ENCODE data around the gene SH2D2A. TPM values are rescaled to one million over a fixed set of nuclear protein-coding genes. Genes with fewer than 3 reads are reported as not detected.
A peak's percentile ranks its signal among the peaks of the same experiment; 100 is the strongest.

Gene SH2D2A
- total and polyA plus RNA-seq, 4 donors: 1.1 to 3.0 (median 2.0) TPM

GRCh38 chr1:156848461-156849150 lies 32.0 kb upstream of the SH2D2A start:
- no peak for ATAC-seq (ENCODE audit: insufficient read depth, low FRiP score)
- Histone ChIP-seq H3K36me3 (ENCODE audit: control insufficient read depth in 4 of 4, insufficient read depth in 4 of 4, low read length in 4 of 4) (no peaks in the 10 kb centered on the region), H3K27ac (ENCODE audit: low read depth in 1 of 2, low read length in 1 of 2) (no peak overlapping the region), H3K9ac (ENCODE audit: insufficient read depth in 1 of 2, low read length in 2 of 2) (no peak overlapping the region), H3K4me3 (no peak overlapping the region), H3K9me3 (ENCODE audit: control insufficient read depth in 4 of 4, insufficient read depth in 3 of 4, low read length in 3 of 4) (peaks cover 0 to 2% (median 0%) of the 10 kb centered on the region in 4 donors), H3K4me1 (ENCODE audit: control insufficient read depth in 5 of 5, insufficient read depth in 5 of 5, low read length in 5 of 5) (peaks cover 0 to 14% (median 9%) of the 10 kb centered on the region in 5 donors), H3K27me3 (ENCODE audit: control insufficient read depth in 3 of 3, insufficient read depth in 3 of 3, low read length in 2 of 3) (peaks cover 3 to 70% (median 52%) of the 10 kb centered on the region in 3 donors)
- TF ChIP-seq, protein P1, sequence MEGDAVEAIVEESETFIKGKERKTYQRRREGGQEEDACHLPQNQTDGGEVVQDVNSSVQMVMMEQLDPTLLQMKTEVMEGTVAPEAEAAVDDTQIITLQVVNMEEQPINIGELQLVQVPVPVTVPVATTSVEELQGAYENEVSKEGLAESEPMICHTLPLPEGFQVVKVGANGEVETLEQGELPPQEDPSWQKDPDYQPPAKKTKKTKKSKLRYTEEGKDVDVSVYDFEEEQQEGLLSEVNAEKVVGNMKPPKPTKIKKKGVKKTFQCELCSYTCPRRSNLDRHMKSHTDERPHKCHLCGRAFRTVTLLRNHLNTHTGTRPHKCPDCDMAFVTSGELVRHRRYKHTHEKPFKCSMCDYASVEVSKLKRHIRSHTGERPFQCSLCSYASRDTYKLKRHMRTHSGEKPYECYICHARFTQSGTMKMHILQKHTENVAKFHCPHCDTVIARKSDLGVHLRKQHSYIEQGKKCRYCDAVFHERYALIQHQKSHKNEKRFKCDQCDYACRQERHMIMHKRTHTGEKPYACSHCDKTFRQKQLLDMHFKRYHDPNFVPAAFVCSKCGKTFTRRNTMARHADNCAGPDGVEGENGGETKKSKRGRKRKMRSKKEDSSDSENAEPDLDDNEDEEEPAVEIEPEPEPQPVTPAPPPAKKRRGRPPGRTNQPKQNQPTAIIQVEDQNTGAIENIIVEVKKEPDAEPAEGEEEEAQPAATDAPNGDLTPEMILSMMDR (IDR thresholded peaks at IDR 0.05; ENCODE audit: control extremely low read depth, extremely low read depth): no peak
- 11 to 15% methylated on average over 32 to 36 of the region's 36 CpGs for WGBS, 2 donors
- DNase-seq: peak; percentile 14 to 46 (median 34)

DNA sequence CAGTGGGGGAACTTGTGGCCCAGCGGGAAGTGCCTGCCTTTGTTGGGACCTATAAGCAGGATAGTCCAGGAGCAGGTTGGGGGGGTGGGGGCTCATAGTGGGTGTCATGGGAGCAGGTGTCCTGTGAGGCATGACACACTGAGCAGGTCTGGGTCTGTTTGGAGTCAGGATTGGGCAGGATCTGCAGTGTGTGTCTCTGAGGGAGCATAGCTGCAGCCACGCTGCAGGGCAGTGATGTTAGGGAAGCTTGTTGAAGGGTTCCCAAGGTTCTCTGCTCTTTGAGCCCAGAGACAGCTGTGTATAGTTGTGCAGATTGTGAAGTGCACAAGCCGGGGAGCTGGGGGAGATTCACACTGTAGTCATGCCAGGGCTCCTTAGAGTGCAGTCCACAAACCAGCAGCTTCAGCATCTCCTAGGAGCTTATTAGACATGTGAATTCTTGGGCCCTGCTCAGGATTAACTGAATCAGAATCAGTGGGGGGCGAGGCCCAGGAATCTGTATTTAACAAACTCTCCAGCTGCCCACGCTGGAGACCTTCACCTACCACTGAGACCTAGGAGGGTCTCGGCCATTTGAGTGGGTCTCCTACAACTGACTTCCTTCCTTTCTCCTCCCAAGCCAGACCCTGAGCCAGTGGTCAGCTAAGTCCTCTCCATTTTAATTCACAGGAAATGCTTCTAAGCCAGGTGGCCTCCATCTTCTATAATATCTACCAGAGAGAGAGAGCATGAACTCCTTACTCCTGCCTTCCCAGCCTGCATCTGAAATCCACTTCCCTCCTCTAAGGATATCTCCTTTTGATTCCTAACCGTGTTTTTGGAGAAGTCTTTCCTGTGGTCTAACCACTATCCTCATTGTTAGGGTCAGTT lies 31.2 kb upstream of the SH2D2A start:
- peaks cover 0 to 2% (median 0%) of the 10 kb centered on the region in 4 donors for H3K9me3 ChIP-seq (ENCODE audit: control insufficient read depth in 4 of 4, insufficient read depth in 3 of 4, low read length in 3 of 4)
- peaks cover 0 to 13% (median 9%) of the 10 kb centered on the region in 5 donors for H3K4me1 ChIP-seq (ENCODE audit: control insufficient read depth in 5 of 5, insufficient read depth in 5 of 5, low read length in 5 of 5)
- WGBS, 2 donors: 70 to 75% methylated on average over 7 of the region's 7 CpGs
- H3K27me3 ChIP-seq (ENCODE audit: control insufficient read depth in 3 of 3, insufficient read depth in 3 of 3, low read length in 2 of 3): peaks cover 3 to 74% (median 59%) of the 10 kb centered on the region in 3 donors
- no peak overlapping the region for H3K27ac ChIP-seq (ENCODE audit: low read depth in 1 of 2, low read length in 1 of 2)
- no peaks in the 10 kb centered on the region for H3K36me3 ChIP-seq (ENCODE audit: control insufficient read depth in 4 of 4, insufficient read depth in 4 of 4, low read length in 4 of 4)
- no peak for ATAC-seq (ENCODE audit: insufficient read depth, low FRiP score)
- TF ChIP-seq, protein P1 (IDR thresholded peaks at IDR 0.05; ENCODE audit: control extremely low read depth, extremely low read depth): no peak
- H3K9ac ChIP-seq (ENCODE audit: insufficient read depth in 1 of 2, low read length in 2 of 2): no peak overlapping the region
- no peak overlapping the region for H3K4me3 ChIP-seq
- no peak for DNase-seq

GRCh38 chr1:156846643-156847042 lies 30.0 kb upstream of the SH2D2A start:
- Histone ChIP-seq H3K4me3 (no peak overlapping the region), H3K27me3 (ENCODE audit: control insufficient read depth in 3 of 3, insufficient read depth in 3 of 3, low read length in 2 of 3) (peaks cover 3 to 79% (median 61%) of the 10 kb centered on the region in 3 donors), H3K9me3 (ENCODE audit: control insufficient read depth in 4 of 4, insufficient read depth in 3 of 4, low read length in 3 of 4) (peaks cover 0 to 2% (median 0%) of the 10 kb centered on the region in 4 donors), H3K36me3 (ENCODE audit: control insufficient read depth in 4 of 4, insufficient read depth in 4 of 4, low read length in 4 of 4) (no peaks in the 10 kb centered on the region), H3K27ac (ENCODE audit: low read depth in 1 of 2, low read length in 1 of 2) (no peak overlapping the region), H3K9ac (ENCODE audit: insufficient read depth in 1 of 2, low read length in 2 of 2) (no peak overlapping the region), H3K4me1 (ENCODE audit: control insufficient read depth in 5 of 5, insufficient read depth in 5 of 5, low read length in 5 of 5) (peaks cover 0 to 9% (median 4%) of the 10 kb centered on the region in 5 donors)
- WGBS, 2 donors: 89 to 93% methylated on average over 5 of the region's 5 CpGs
- DNase-seq (no peak), ATAC-seq (ENCODE audit: insufficient read depth, low FRiP score) (no peak)
- TF ChIP-seq, protein P1 (IDR thresholded peaks at IDR 0.05; ENCODE audit: control extremely low read depth, extremely low read depth): no peak

Measured in lung (tissue), 12 donors.